Activated B cell treated with CpG ODN at 0.5 μM for 24 hours (primary cell): ENCODE measurements around the gene ACOT12. TPM values are rescaled to one million over a fixed set of nuclear protein-coding genes. Genes with fewer than 3 reads are reported as not detected.

Source experiments
- ATAC-seq: fragments of 200-7000 bp; cut with Tn5 transposase; one replicate; pipeline ENCODE4 v1.10.0; 2021; ENCODE audit warnings: low read depth, mild to moderate bottlenecking, moderate library complexity
- CTCF ChIA-PET: fragments of 350-600 bp; sonication (Branson Sonifier 250); formaldehyde crosslinking; loops from one replicate; lab custom pipeline; 2021; ENCODE audit warnings: antibody characterized with exemption; lab: Charles Lee
- POLR2A ChIA-PET: fragments of 350-600 bp; sonication (Branson Sonifier 250); formaldehyde crosslinking; loops from one replicate; lab custom pipeline; 2021; ENCODE audit warnings: antibody characterized with exemption; lab: Charles Lee
- DNase-seq: peaks from one replicate; pipeline ENCODE4 v3.0.0; 2022
- H3K27ac Mint-ChIP-seq: one replicate; pipeline ENCODE4 v1.8.0; 2020; ENCODE audit warnings: mixed read lengths
- H3K27me3 Mint-ChIP-seq: one replicate; pipeline ENCODE4 v1.8.0; 2021; ENCODE audit warnings: mixed read lengths
- H3K36me3 Mint-ChIP-seq: one replicate; pipeline ENCODE4 v1.8.0; 2021; ENCODE audit warnings: low read depth, mixed read lengths
- H3K4me1 Mint-ChIP-seq: one replicate; pipeline ENCODE4 v1.8.0; 2021; ENCODE audit warnings: mixed read lengths
- H3K4me3 Mint-ChIP-seq: one replicate; pipeline ENCODE4 v1.8.0; 2020; ENCODE audit warnings: mild to moderate bottlenecking, mixed read lengths
- H3K9me3 Mint-ChIP-seq: one replicate; pipeline ENCODE4 v1.8.0; 2020; ENCODE audit warnings: mixed read lengths
- CTCF ChIP-seq: fragments of 200-600 bp; IDR thresholded peaks from one replicate; pipeline ENCODE4 v1.8.0; 2022; ENCODE audit warnings: antibody characterized with exemption, mild to moderate bottlenecking
- intact Hi-C: fragments of 100-400 bp; cut with micrococcal nuclease; formaldehyde crosslinking; loops from one replicate; pipeline ENCODE4 v1.15.1; 2024
- total RNA-seq: library from RNA; stranded (reverse); gene quantifications from 2 replicates; pipeline ENCODE4 v1.2.3, GENCODE V29; 2022

Gene ACOT12
- total RNA-seq, 1 donor from 2014 or later = not detected

- intact Hi-C loops = no loop called here
- peaks cover 6% of the 10 kb centered on the region for H3K27me3 Mint-ChIP-seq
- ChIA-PET CTCF (no interaction called here), POLR2A (no interaction called here)
- H3K4me3 Mint-ChIP-seq = no peak overlapping the region
- H3K9me3 Mint-ChIP-seq = peaks cover 2% of the 10 kb centered on the region
- no peak for TF ChIP-seq CTCF
- H3K36me3 Mint-ChIP-seq = no peaks in the 10 kb centered on the region
- ATAC-seq (no peak), DNase-seq (no peak)
- H3K4me1 Mint-ChIP-seq = peaks cover 9% of the 10 kb centered on the region
- H3K27ac Mint-ChIP-seq = no peak overlapping the region
These were observed 8.4 kb upstream of the ACOT12 start for GRCh38 chr5:81402192-81402930.

DNA sequence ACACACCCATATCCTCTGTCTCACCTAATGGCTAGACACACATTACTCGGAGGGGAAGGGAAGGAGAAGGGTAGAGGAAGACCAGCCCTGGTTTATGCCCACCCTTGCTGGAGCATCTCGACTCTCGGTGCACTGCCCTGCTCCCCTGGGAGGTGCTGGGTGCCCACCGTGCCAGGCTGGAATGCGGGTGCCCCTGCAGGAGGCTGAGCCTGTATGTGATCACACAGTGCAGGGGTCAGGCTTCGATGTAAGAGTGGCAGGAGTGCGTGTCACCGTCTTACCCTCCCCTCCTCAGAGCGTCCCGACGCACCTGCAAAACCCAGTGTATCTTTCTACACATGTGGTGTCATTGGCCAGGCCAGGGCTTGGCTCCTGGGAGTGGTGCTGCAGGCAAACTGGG lies 7.3 kb upstream of the ACOT12 start:
- Mint-ChIP-seq H3K4me1 (peaks cover 9% of the 10 kb centered on the region), H3K4me3 (no peak overlapping the region), H3K36me3 (no peaks in the 10 kb centered on the region), H3K27me3 (peaks cover 11% of the 10 kb centered on the region), H3K9me3 (peaks cover 2% of the 10 kb centered on the region), H3K27ac (no peak overlapping the region)
- no peak for ATAC-seq
- no peak for TF ChIP-seq CTCF
- ChIA-PET CTCF (no interaction called here), POLR2A (no interaction called here)
- DNase-seq = no peak
- intact Hi-C loops = no loop called here

DNA sequence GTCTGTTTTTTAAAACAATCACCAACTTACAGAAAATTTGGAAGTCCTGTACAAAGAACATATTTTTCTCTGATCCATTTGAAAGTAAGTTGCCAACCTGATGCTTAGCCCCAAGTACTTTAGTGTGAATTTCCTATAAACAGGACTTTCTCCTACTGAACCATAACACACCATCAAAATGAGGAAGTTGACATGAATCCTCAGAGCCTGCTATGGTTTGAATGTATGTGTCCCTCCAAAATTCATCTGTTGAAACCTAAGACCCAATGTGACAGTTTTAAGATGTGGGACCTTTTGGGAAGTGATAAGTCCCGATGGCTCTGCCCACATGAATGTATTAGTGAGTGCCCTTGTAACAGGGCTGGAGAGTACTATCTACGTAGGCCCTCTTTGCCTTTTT lies 6.4 kb upstream of the ACOT12 start:
- H3K36me3 Mint-ChIP-seq = no peaks in the 10 kb centered on the region
- POLR2A ChIA-PET = no interaction called here
- CTCF ChIA-PET = no interaction called here
- H3K4me3 Mint-ChIP-seq = no peak overlapping the region
- no peak for TF ChIP-seq CTCF
- peaks cover 9% of the 10 kb centered on the region for H3K4me1 Mint-ChIP-seq
- DNase-seq = no peak
- ATAC-seq = no peak
- no peak overlapping the region for H3K27ac Mint-ChIP-seq
- peaks cover 2% of the 10 kb centered on the region for H3K9me3 Mint-ChIP-seq
- intact Hi-C loops = no loop called here
- H3K27me3 Mint-ChIP-seq = peaks cover 16% of the 10 kb centered on the region

- Mint-ChIP-seq H3K9me3 (peaks cover 5% of the 10 kb centered on the region), H3K27ac (no peak overlapping the region), H3K36me3 (no peaks in the 10 kb centered on the region), H3K4me1 (peaks cover 13% of the 10 kb centered on the region), H3K4me3 (no peak overlapping the region), H3K27me3 (peaks cover 21% of the 10 kb centered on the region)
- ATAC-seq (no peak), DNase-seq (no peak)
- TF ChIP-seq CTCF = no peak
- POLR2A ChIA-PET = no interaction called here
- intact Hi-C loops = no loop called here
- CTCF ChIA-PET = no interaction called here
These were observed 4.8 kb upstream of the ACOT12 start for GRCh38 chr5:81398741-81399140.

- DNase-seq (no peak), ATAC-seq (no peak)
- Mint-ChIP-seq H3K27ac (no peak overlapping the region), H3K4me3 (no peak overlapping the region), H3K9me3 (peaks cover 4% of the 10 kb centered on the region), H3K4me1 (peaks cover 18% of the 10 kb centered on the region), H3K36me3 (no peaks in the 10 kb centered on the region), H3K27me3 (peaks cover 30% of the 10 kb centered on the region)
- CTCF ChIA-PET = no interaction called here
- POLR2A ChIA-PET = interaction anchor here (0.7 kb wide), 1 partner anchor 236 kb away, joined by 3 read pairs; no protein-coding TSS in a partner anchor
- intact Hi-C loops = no loop called here
- no peak for TF ChIP-seq CTCF
These were observed 3.2 kb upstream of the ACOT12 start for GRCh38 chr5:81397176-81397575.
